GM19023 (cell line): ENCODE results near the gene PRMT7.

ENCODE experiments used
- ATAC-seq: cut with Tn5 transposase; IDR thresholded peaks from one replicate; pipeline ENCODE4 v1.9.1; 2021; ENCODE audit warnings: mild to moderate bottlenecking, moderate library complexity; ENCODE audit not compliant: unreplicated experiment

PRMT7 gene

DNA sequence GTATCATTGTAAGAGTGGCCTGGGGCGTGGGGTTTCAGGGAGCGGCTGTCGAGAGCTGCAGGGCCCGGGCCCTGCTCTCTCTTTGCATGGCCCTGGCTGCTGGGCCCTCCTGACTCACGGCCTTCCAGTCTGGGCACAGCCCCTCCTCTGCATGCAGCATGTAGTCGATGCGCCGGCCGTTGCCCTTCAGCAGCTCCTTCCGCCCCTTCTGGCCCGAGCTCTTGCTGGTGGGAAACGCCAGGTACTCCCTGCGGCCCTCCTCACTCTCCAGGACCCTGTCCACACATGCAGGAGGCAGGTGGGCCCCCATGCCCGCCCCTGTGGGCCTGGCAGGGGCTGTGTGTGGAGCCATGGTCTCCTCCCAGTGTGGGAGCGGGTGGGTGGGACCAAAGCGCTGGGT is 50.7 kb downstream of the PRMT7 start:
- no peak for ATAC-seq

DNA sequence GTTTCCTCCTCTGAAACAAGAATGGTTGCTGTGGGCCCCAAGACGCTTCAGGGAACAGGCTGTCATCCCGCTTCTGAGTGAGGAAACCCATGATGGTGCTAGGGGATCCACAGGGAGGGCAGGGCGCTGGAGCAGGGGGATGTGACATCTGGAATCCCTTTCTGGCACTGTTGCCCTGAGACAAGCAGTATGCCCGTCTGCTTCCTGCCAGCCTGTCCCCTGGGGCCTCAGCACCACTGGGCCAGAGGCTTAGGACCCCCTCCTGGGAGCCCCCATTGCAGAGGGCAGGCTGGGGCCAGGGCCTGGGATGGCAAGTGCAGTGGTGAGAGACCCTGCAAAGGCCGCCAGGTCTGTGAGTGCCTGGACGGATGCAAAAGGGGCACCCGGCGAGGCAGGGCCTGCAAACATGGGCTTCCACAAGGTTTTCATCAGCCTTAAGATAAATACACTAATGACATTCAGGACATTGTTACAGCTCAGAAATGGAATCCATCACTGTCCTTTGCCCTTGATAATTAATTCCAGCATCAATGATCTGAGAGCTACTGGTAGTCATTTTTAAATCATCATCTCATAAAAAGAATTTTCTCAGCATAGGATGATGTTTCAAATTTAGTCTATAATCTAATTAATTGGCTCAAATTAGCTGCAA is 51.6 kb downstream of the PRMT7 start:
- no peak for ATAC-seq

DNA sequence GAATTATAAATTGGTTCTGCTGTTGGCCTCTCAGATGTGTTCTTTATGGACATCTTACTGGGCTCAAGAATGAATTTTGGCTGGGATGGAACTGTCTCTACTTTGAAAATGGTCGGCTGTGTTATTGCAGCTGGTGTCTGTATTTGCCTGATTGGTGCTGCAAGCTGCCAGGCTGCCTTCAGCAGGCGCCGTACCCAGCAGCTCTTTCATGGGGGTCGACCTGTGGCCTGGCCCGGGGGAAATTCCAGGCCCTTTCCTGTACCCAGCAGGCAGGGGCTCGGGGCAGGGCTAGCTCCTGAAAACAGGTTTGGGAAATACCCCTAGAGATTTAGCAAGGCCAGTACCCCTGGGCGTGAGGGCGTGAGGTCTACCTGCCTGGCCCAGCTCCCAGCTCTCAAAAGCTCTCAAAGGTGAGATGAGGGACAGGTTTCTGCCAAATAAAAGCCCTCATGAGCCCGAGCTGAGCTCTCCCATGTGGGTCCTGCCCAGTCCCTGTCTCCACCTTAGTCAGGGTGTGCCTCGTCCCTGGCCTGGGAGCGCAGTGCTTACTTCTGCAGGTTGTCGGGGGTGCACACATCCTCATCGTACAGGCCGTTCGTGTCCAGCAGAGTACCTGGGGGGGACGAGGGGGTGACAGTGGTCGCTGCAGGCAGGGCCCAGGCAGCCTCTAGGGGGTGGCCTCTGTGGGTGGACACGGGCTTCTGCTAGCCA is 52.3 kb downstream of the PRMT7 start:
- ATAC-seq = no peak

DNA sequence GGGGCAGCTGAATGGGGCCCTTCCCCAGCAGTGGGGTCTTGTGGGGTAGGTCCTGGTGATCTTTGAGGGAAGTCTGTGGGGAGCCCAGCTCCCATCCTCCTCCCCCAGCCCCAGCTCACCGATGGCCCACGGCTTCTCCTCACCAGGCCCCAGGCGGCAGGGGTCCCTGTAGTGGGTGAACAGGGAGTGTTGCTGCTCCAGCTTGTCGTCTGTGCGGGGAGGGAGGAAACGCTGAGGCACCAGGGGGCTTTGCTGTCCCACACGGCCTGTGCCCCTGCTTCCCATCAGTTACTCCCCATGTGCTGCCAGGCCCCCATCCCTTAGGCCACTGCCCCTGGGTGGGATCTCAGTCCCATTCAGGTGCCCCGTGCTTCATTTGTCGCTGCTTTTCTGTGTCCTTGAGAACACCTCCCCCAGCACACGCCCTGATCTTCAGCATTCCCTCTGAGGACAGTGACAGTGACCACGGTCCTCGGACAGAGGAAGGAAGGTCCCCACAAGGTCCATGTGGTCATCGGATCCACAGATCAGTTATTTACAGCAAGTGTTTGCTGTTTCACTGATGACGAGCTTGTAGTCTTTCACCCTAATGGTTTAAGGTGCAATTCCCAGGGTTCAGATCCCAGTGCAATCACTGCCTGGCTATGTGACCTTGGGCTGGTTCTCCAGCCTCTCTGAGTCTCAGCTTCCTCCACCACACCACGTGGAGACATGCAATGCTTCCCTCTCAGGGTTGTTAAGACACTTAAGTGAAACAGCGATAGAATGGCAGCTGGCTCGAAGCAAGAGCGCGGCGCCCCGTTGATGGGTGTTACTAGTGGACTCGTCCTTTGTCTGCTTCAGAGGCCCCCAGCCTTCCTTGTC is 53.1 kb downstream of the PRMT7 start:
- ATAC-seq = no peak

DNA sequence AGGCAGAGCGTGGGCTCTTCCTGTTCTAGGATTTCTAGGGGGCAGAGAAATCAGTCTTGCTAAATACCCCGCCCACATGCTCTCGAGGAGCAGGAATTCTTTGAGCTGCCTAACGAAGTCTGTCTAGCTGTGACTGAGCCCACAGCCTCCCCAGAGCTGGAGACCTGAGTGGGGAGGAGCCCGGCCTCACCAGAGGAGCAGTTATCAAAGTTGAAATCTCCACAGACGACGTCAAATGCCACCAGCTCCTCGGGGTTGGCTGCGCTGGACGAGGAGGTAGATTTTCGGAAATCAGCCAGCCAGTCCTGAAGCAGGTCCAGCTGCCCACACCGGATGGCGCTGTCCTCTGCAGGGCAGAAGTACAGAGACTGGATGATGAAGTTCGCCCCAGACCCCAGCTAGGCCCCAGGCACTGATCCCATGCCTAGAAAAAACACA is 53.8 kb downstream of the PRMT7 start:
- ATAC-seq = no peak

DNA sequence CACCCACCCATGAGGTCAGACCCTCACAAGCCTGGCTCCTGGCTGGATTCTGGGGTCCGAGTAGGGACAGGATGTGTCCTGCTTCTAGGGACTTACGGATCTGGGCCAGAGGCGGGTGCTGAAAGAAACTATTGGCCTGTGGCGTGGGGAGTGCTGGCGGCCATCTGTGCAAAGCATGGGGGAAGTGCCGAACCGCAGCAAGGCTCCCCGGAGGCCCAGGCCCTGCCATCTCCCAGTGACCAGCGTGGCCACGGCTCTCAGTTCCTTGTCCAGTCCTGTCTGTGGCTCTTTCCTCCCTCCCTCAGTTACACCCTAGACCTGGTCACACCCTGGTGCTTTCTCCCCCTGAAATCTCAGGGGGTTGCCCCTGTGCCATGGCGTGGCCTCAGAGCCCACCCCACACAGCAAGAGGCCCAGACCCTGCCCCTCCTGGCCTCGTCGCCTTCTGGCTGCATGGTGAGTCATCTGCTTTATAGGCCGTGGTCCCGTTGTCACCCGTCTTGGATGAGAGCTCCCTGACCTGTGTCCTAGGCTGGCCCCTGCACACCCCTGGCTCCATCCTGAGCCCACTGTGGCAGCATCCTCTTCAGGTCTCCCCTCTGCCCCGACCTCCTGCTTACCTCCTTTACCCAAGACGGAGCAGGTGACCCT is 54.5 kb downstream of the PRMT7 start:
- ATAC-seq = no peak

DNA sequence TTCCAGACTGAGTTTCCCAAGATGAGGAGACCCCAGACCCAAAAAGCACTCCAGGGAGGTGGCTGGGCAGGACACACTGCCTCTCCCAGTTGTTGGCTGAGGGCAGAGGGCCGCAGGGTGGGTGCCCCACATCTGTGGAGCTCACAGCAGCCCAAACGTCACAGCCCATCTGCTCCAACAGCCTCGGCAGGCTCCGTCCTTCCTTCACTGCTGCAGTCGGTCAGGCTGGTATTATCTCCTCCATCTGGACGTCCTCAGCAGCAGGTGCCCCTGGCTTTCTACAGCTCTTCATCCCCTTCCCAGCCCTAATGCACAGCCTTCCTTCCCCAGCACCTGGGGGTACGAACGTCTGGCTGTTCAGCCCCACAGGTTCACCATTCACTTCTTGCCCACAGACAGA is 55.2 kb downstream of the PRMT7 start:
- no peak for ATAC-seq

DNA sequence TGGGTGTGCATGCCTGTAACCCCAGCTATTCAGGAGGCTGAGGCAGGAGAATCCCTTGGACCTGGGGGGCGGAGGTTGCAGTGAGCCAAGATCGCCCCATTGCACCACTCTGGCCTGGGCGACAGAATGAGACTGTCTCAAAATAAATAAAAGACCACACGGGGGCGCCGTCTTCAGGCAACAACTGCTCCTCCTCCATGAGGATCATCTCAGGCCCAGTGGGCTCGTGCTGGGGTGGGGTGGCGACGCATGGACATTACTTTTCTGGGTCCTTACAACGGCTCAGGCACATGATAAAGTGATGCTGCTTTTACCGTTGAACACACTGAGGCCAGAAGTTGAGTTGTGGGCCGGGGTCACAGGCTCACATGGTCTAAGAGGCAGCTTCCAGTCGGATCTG is 56.2 kb downstream of the PRMT7 start:
- no peak for ATAC-seq

DNA sequence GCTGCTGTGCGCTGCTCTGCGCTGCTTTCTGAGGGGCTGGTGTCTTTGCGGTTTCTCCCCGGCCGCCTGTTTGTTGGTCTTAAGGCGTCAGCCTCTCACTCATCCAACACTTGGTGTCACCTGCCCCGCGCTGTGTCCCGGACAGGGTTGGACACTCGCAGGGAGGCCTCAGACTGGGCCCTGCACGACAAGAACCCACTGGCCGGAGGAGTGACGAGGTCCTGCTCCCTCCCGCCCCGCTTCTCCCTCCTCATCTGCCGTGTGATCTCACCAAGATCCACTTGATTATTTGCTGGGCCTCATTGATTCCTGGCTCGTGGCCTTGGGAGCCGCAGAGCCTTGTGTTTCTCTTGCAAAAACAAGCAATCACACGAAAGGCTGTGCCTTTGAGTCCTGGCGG is 56.6 kb downstream of the PRMT7 start:
- no peak for ATAC-seq

DNA sequence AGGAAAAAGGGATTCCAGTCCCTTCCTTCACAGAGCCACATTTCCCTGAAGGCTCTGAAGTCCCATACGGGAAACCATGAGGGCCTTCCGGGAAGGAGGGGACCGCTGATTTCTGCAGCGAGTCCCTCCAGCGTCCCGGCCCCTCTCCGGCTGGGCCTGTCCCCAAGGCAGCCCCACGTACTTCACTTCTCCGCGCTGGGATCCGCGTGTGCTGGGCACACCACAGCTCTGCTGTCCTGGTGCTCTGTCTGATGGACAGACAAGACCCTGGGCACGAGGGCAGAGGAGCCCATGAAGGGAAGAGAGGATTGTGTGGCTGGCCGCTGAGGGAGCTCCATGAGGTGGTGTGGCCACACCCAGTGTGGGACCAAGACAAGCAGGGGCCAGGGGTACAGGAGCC is 57.1 kb downstream of the PRMT7 start:
- no peak for ATAC-seq

DNA sequence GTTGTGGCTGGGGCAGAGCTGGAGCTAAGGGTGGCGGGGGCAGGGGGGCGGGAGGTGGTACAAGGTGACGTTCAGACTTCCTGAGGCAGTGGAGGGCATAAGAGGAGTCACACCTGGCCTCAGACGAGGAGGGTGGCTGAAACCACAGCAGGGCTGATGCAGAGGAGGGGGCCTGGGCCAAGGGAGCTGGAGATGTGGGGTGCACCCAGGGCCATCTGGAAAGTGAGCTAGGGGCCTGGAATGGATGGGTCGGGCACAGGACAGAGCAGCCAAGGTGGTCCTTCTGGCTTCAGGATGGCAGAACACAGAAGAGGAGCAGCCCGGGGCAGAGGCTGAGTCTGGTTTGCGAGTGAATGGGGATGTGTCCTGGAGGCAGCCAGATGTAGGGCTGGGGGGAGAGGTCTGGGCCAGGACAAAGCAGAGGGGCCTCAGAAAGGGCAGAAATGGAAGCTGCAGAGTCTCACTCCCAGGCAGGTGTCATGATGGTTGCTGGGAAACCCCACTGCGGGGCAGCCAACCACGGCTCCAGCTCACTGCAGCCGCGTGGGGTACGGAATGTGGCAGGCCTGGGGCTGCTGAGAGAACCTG is 57.6 kb downstream of the PRMT7 start:
- no peak for ATAC-seq

DNA sequence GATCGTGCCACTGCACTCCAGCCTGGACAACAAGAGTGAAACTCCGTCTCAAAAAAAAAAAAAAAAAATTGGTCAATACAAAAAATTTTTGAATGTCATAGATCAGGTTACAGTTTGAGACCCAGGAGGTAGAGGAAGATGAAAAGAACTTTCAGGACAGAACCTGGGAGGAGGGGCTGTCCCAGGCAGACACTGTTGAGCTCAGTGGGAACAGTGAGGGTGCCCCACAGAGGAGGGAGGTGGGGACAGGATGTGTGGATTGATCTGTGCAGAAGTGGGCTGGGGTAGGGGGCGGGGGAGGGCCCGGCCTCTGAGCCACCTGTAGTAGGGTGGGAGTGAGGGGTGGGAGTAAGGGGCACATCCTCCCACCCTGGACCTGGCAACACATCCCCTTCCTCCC is 58.3 kb downstream of the PRMT7 start:
- ATAC-seq = no peak

DNA sequence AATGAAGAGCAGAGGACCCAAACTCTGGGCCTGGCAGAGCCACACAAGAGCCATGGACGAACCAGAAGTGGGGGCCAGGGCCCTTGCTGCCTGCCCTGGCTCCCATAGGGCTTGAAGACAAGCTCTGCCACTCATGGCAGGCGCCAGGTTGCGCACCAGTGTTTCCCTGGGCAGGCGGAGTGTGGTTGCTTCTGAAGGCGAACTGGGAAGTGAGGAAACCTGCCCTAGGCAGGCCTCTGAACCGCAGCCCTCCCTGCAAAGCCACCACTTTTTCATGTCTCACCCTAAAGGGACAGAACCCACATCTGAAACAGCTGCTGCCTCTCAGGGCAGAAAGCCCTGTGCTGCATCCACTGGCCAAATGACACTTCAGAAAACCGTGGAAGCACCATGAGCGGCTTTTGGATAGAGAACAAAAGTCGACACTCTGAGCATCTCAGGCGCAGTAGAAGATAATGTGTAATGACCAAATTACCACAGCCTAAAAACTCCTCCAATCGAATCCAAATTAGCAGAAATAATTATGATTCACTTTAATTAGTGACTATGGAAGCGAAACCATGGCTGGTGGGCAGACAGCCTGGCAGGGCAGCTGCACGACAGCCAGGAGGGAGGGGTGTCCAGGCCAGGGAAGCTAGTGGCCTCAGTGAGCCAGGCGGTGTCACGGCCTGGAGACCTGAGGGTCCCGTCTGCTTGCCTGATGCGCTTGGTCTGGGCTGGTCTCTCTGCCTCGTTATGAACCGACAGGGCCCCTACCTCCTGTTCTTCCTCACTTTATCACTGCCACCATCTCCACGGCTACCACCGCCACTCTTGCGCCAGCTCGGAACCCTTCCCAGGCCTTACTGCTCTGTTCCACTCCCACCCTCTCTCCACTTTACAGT is 59.1 kb downstream of the PRMT7 start:
- ATAC-seq = no peak

DNA sequence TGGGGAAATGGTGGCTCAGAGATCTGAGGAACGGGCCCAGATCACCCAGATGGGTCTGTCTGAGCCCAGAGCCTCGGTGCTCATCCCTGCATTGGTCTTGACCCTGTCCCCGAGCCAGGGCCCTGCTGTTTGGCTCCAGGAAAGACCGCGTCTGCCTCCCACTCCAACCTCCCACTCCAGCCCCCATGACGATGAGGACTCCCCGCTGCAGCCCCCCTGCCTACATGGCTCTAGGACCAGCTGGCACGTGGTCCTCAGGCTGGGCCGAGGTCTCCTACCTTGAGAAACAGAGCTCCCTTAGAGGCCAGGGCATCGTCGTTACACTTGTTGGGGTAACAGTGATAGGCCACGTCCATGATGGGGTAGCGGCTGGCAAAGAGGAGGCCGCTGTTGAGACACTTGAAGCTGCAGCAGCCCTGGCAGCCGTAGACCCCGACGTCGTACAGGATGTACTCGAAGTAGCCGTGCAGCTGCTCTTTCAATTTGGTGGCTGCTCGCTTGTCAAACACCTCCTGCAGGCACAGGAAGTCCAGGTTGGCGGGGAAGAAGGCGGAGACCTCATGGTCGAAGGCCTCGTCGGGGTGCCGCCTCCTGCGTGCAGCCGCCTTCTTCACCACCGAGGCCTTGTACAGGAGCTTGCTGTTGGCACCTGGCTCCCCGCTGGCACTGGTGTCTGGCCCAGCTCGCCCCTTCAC is 59.9 kb downstream of the PRMT7 start:
- no peak for ATAC-seq

DNA sequence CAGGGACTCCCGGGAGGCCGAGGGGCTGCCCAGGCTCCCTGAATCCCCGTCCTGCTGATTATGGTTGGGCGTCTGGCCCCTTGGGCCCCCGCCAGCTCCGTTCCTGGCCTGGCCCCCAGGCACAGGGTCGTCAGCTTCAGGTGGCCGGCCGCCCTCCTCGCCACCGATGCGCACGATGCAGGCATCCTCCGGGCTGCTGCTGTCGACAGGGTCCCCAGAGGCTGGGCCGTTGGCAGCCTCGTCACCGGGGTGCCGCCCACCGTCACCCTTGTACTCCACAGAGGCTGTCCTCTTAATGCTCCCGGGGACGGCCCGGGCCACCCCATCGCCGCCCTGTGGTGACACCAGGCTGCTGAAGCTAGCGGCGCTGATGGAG is 60.4 kb downstream of the PRMT7 start:
- no peak for ATAC-seq

DNA sequence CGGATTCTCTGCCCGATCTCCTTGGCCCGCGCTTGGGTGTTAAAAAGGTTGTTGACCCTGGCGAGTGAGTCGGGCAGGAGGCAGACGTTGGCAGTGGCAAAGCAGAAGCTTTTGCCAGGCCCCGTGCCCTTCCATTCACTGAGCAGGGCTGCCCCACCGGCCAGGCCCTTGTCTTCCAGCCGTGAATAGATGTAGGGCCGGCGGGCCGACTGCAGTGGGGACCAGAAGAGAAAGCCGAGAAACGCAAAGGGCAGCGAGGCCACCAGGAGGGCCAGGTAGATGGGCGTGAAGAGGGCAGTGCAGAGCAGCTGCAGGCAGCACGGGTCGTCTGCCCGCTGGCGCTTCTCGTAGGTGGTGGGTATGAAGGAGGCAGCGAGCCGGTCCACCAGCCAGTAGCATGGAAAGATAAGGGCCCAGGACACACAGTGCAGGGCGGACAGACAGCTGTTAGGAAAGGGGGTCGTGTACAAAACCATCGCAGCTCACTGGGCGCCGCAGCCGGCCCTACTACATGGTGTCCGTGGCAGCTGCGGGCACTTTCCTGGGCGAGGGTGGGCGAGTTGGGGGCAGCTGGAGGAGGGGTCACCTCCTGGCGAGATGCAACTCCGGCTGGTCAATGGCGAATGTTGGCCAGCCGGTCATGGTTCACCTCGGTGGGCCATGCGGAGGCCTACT is 61.0 kb downstream of the PRMT7 start:
- ATAC-seq = no peak

DNA sequence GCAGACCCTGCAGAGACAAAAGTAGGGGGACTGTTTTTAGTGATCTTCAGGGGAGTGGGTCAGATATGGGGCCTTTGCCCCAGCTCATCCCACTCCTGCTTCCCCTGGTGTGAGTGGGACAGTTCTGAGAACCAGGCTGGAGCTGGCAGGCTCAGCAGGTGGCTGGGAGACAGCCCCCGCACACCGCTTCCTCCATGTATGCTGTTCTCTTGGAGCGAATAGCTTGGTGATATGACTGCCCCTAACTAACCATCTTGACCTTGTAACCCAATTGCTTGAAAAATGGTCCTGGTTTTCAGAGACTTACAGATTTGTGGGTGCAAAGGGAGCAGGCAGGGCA is 61.5 kb downstream of the PRMT7 start:
- ATAC-seq = no peak

DNA sequence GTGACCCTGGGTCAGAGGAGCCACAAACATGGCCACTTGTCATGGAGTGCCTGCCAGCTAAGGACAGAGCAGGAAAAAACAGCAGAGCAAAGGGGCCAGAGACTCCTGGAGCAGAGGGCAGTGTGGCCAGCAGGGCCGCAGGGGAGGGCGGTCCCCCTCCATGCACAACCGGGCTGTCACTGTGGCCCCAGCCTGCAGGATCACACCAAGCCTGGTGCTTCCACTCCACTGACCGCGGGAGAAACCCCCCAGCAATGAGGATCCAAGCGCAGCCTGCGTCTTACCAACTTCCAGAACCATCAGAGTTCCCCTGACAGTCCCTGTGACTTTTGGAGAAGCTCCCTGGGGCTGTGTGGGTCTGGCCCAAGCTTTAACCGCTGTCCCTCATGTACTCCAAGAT is 62.0 kb downstream of the PRMT7 start:
- no peak for ATAC-seq
